Cardiac muscle cell (in vitro differentiated cells and primary cell): Measurements from ENCODE around the gene SLC5A1. TPM values are rescaled to one million over a fixed set of nuclear protein-coding genes. Genes with fewer than 3 reads are reported as not detected.

Source experiments
- DNase-seq, 2 donors: peaks; one replicate each; pipeline versions ENCODE4 v3.0.0 to v3.0.0-alpha.2; 2010 to 2017; ENCODE audit warnings: low read depth in 1 of 2, low spot score in 1 of 2
- H3K27ac ChIP-seq: fragments of 200-600 bp; sonication (generic); 2 replicates; pipeline ENCODE4 v1.5.1; 2016
- H3K27me3 ChIP-seq: fragments of 200-600 bp; sonication (generic); 2 replicates; pipeline ENCODE4 v1.6.0; 2016; ENCODE audit warnings: control low read depth
- H3K36me3 ChIP-seq: fragments of 200-600 bp; sonication (generic); 2 replicates; pipeline ENCODE4 v1.5.1; 2016; ENCODE audit warnings: control low read depth
- H3K4me1 ChIP-seq: fragments of 200-600 bp; sonication (generic); 2 replicates; pipeline ENCODE4 v1.8.1; 2017; ENCODE audit warnings: low read depth, mild to moderate bottlenecking, mixed run types
- H3K4me3 ChIP-seq: fragments of 200-600 bp; sonication (generic); 2 replicates; pipeline ENCODE4 v1.5.1; 2016; ENCODE audit warnings: mild to moderate bottlenecking
- H3K9me3 ChIP-seq: fragments of 200-600 bp; sonication (generic); 2 replicates; pipeline ENCODE4 v1.5.1; 2017; ENCODE audit warnings: low read depth, mild to moderate bottlenecking, control low read depth
- polyA plus RNA-seq: library from polyadenylated mRNA; unstranded; fragments of >200 nt; fragmentation: Nextera tagmentation; extraction: Ambion mirVana; gene quantifications from 2 replicates; pipeline ENCODE4 v1.2.1, GENCODE V29; 2016
- total RNA-seq: library from RNA; depleted of rRNA; stranded (reverse); fragments of >200 nt; gene quantifications from 2 replicates; pipeline ENCODE4 v1.2.3, GENCODE V29; 2016
- TF ChIP-seq, protein P1 (sequence below): IDR thresholded peaks from 2 replicates; pipeline ENCODE4 v1.5.1; 2012; ENCODE audit warnings: low read depth, mild to moderate bottlenecking, low read length

SLC5A1 gene
- total and polyA plus RNA-seq, 2 experiments from 2014 or later, result 0.45 to 0.76 TPM

DNA sequence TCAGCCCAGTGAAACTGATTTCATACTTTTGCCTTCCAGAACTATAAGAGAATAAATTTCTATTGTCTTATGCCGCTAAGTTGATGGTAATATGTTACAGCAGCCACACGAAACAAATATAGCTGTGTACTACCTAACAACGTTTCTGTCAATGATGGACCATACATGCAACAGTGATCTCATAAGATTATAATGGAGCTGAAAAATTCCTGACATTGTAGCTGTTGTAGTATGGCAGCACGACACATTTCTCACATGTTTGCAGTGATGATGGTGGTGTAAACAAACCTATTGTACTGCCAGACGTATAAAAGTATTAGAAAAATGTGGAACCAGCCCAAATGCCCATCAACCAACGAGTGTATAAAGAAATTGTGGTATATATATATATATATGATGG lies 5.8 kb upstream of the SLC5A1 start:
- TF ChIP-seq, protein P1, sequence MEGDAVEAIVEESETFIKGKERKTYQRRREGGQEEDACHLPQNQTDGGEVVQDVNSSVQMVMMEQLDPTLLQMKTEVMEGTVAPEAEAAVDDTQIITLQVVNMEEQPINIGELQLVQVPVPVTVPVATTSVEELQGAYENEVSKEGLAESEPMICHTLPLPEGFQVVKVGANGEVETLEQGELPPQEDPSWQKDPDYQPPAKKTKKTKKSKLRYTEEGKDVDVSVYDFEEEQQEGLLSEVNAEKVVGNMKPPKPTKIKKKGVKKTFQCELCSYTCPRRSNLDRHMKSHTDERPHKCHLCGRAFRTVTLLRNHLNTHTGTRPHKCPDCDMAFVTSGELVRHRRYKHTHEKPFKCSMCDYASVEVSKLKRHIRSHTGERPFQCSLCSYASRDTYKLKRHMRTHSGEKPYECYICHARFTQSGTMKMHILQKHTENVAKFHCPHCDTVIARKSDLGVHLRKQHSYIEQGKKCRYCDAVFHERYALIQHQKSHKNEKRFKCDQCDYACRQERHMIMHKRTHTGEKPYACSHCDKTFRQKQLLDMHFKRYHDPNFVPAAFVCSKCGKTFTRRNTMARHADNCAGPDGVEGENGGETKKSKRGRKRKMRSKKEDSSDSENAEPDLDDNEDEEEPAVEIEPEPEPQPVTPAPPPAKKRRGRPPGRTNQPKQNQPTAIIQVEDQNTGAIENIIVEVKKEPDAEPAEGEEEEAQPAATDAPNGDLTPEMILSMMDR, result no peak
- DNase-seq, result no peak
- Histone ChIP-seq H3K9me3 (no peaks in the 10 kb centered on the region), H3K36me3 (no peaks in the 10 kb centered on the region), H3K27me3 (no peaks in the 10 kb centered on the region), H3K4me3 (no peak overlapping the region), H3K4me1 (no peaks in the 10 kb centered on the region), H3K27ac (no peak overlapping the region)

DNA sequence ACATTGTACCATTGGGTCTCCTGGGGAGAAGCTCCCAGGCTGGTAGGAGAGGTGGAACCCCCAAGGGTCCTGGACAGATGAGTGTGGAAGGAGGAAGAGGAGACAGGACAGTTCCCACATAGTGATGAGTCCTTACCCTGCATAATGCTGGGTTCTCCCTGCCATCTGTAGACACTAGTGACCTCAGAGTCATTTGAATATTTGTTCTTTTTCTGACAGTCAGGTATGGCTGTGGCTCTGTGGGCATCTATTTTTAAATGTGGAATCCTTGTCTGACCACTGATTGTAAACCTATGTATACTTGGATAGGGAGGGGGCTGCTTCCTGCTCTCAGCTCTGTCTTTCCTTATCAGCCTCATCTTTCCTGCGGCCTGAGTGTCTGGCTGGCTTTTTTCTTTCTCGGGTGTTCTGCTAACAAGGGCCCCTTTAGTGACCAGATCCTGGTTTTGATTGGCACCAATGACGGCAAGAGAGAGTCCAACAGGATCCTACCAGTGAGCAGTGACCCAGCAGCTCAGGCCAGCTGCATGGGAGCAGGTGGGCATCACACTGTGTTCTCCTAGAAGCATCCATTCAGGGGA lies 2.6 kb upstream of the SLC5A1 start:
- no peaks in the 10 kb centered on the region for H3K27me3 ChIP-seq
- TF ChIP-seq, protein P1, result no peak
- H3K27ac ChIP-seq, result no peak overlapping the region
- no peak for DNase-seq
- H3K4me1 ChIP-seq, result no peaks in the 10 kb centered on the region
- H3K4me3 ChIP-seq, result no peak overlapping the region
- no peaks in the 10 kb centered on the region for H3K36me3 ChIP-seq
- no peaks in the 10 kb centered on the region for H3K9me3 ChIP-seq

DNA sequence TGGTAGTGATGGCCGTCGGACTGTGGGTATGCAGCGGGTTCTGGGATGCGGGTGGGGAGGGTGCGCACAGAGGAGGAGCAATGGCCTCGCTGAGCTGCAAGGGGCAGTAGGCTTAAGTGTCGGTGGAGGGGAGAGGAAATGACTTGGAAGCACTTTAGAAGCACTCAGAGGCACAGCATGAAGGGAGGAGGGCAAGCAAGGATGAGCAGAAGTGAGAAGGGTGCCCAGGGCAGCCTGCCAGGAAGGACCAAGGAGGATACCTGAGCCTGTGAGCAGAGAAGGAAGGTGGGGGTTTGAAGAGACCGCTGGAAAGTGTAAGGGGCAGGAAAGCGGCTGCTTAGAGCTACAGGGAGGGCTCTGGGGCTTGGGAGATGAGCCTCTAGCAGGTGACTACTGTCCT lies 330 bp downstream of the SLC5A1 start:
- Histone ChIP-seq H3K9me3 (no peaks in the 10 kb centered on the region), H3K27ac (no peak overlapping the region), H3K4me1 (no peaks in the 10 kb centered on the region), H3K4me3 (no peak overlapping the region), H3K36me3 (no peaks in the 10 kb centered on the region), H3K27me3 (no peaks in the 10 kb centered on the region)
- TF ChIP-seq, protein P1, result no peak
- DNase-seq, result no peak

DNA sequence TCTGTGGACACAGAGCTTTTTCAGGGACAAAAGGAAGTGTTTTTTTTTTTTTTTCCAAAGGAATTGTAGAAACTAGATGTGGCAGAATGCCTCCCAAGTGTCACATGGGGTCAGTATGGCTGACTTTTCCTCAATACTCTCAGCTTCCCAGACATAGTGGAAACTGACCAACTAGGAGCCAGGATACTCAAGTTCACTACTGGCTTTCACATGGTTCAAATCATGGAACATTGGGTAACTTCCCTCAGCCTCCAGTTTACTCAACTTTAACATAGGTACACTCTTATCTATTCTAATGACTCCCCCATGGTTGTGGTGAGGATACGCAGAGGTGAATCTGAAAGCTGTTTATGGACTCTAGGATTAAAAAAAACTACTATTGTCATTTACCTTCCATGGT lies 1.4 kb downstream of the SLC5A1 start:
- TF ChIP-seq, protein P1, result no peak
- Histone ChIP-seq H3K9me3 (no peaks in the 10 kb centered on the region), H3K27me3 (no peaks in the 10 kb centered on the region), H3K4me1 (no peaks in the 10 kb centered on the region), H3K27ac (no peak overlapping the region), H3K36me3 (no peaks in the 10 kb centered on the region), H3K4me3 (no peak overlapping the region)
- no peak for DNase-seq

DNA sequence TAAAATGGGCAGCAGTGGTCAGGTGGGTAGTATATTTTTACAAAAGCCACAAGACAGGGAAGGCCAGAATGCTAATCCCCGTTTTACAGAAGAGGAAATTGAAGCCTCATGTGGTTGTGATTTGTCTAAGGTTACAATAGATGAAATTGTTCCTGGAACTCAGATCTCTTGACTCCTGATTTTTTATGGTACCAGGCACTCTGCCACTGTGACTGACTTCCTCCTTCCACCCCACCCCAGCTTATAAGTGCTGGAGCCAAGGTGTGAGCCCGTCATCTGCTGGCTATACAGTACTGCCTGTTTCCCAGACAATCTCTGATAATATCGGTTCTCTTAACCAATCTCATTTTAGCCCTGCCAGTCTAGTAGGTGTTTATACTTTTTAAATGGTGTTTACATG lies 1.9 kb downstream of the SLC5A1 start:
- Histone ChIP-seq H3K4me3 (no peak overlapping the region), H3K27ac (no peak overlapping the region), H3K4me1 (no peaks in the 10 kb centered on the region), H3K9me3 (no peaks in the 10 kb centered on the region), H3K27me3 (no peaks in the 10 kb centered on the region), H3K36me3 (no peaks in the 10 kb centered on the region)
- DNase-seq, result no peak
- TF ChIP-seq, protein P1, result no peak
